Endothelial cell of umbilical vein (primary cell): Measurements from ENCODE around the gene CCNA1. TPM values are rescaled to one million over a fixed set of nuclear protein-coding genes. Genes with fewer than 3 reads are reported as not detected.

Experiments used
- BruUV-seq: library from RNA; stranded (reverse); fragments of 400-500 nt; replicated peaks from 2 replicates; lab custom pipeline; 2021; lab: Mats Ljungman, UMichigan
- CTCF ChIA-PET: fragments of 300-600, 350-600 bp; sonication (Branson Sonifier 250); formaldehyde crosslinking; loops from one replicate; lab custom pipeline; 2021; ENCODE audit warnings: antibody characterized with exemption, inconsistent platforms; lab: Charles Lee
- POLR2A ChIA-PET: fragments of 300-600, 350-600 bp; sonication (Branson Sonifier 250); formaldehyde crosslinking; loops from one replicate; lab custom pipeline; 2021; ENCODE audit warnings: antibody characterized with exemption, inconsistent platforms; lab: Charles Lee
- DNase-seq: peaks from one replicate; pipeline ENCODE4 v3.0.0-alpha.2; 2011; ENCODE audit warnings: low read depth, low spot score
- FAIRE-seq: peaks from 2 replicates; lab custom pipeline; 2011; peaks lifted over from hg19 to GRCh38; lab: Jason Lieb, UNC
- H2AFZ ChIP-seq: 2 replicates; pipeline ENCODE4 v1.6.0; 2012; ENCODE audit warnings: low read depth, low read length, control low read depth, inconsistent platforms
- H3K27ac ChIP-seq: 2 replicates; pipeline ENCODE4 v1.5.1; 2011; ENCODE audit warnings: low read depth, mild to moderate bottlenecking, control low read depth, low read length, moderate library complexity; ENCODE audit not compliant: insufficient read depth
- H3K27me3 ChIP-seq, 2 experiments: 2 replicates each; pipeline versions ENCODE4 v1.6.0 to v1.6.1; 2011; ENCODE audit warnings: low read length in 2 of 2, mixed read lengths in 1 of 2; ENCODE audit not compliant: control insufficient read depth in 2 of 2, insufficient read depth in 2 of 2
- H3K36me3 ChIP-seq, 2 experiments: 2 replicates in 1 of 2; 3 replicates in 1 of 2; pipeline ENCODE4 v1.5.1; 2011; ENCODE audit warnings: low read length in 2 of 2, mild to moderate bottlenecking in 1 of 2, moderate library complexity in 1 of 2; ENCODE audit not compliant: control insufficient read depth in 2 of 2, insufficient read depth in 2 of 2; ENCODE audit errors: extremely low read depth in 1 of 2
- H3K4me1 ChIP-seq: 3 replicates; pipeline ENCODE4 v1.5.1; 2011; ENCODE audit warnings: mild to moderate bottlenecking, low read length; ENCODE audit not compliant: control insufficient read depth, insufficient read depth; ENCODE audit errors: extremely low read depth
- H3K4me2 ChIP-seq: 2 replicates; pipeline ENCODE4 v1.6.1; 2011; ENCODE audit warnings: low read length, control low read depth, mixed read lengths; ENCODE audit not compliant: insufficient read depth
- H3K4me3 ChIP-seq, 3 experiments: fragments of 200-600 bp in 1 of 3; sonication (generic), shearing (Covaris generic) in 1 of 3; replicated peaks in 1 of 3; 2 replicates each; pipeline ENCODE4 v1.5.1; 2011 to 2016; ENCODE audit warnings: control low read depth in 3 of 3, low read length in 3 of 3, mild to moderate bottlenecking in 2 of 3, inconsistent platforms in 1 of 3, low read depth in 1 of 3, moderate library complexity in 1 of 3; ENCODE audit not compliant: insufficient read depth in 1 of 3
- H3K79me2 ChIP-seq: 2 replicates; pipeline ENCODE4 v1.6.0; 2012; ENCODE audit warnings: low read length, inconsistent platforms; ENCODE audit not compliant: control insufficient read depth, insufficient read depth
- H3K9ac ChIP-seq: replicated peaks from 2 replicates; pipeline ENCODE3; 2011; ENCODE audit warnings: low read length, control low read depth; ENCODE audit not compliant: insufficient read depth; ENCODE audit errors: extremely low read depth
- H3K9me1 ChIP-seq: replicated peaks from 3 replicates; pipeline ENCODE4 v1.6.0; 2011; ENCODE audit warnings: mild to moderate bottlenecking, low read length; ENCODE audit not compliant: control insufficient read depth, insufficient read depth; ENCODE audit errors: extremely low read depth
- H3K9me3 ChIP-seq: replicated peaks from 2 replicates; pipeline ENCODE4 v1.5.1; 2012; ENCODE audit warnings: low read length, inconsistent platforms; ENCODE audit not compliant: control insufficient read depth, insufficient read depth
- H4K20me1 ChIP-seq: replicated peaks from 2 replicates; pipeline ENCODE3; 2011; ENCODE audit warnings: mild to moderate bottlenecking, low read length; ENCODE audit not compliant: control insufficient read depth, insufficient read depth; ENCODE audit errors: extremely low read depth
- EZH2 ChIP-seq: IDR thresholded peaks from 2 replicates; pipeline ENCODE4 v1.6.1; 2012; ENCODE audit warnings: borderline replicate concordance, low read depth, mild to moderate bottlenecking, moderate library complexity, low read length, inconsistent platforms; ENCODE audit not compliant: severe bottlenecking
- FOS ChIP-seq: IDR thresholded peaks from 2 replicates; pipeline ENCODE4 v1.6.1; 2011; ENCODE audit warnings: mild to moderate bottlenecking, low read length, moderate library complexity, borderline replicate concordance; ENCODE audit not compliant: insufficient read depth
- GATA2 ChIP-seq: IDR thresholded peaks from 2 replicates; pipeline ENCODE4 v1.7.0; 2011; ENCODE audit warnings: low read depth, mild to moderate bottlenecking, moderate library complexity, mixed read lengths, low read length; ENCODE audit not compliant: insufficient read length, insufficient read depth
- JUN ChIP-seq: IDR thresholded peaks from 2 replicates; pipeline ENCODE4 v1.6.1; 2011; ENCODE audit warnings: borderline replicate concordance, low read depth; ENCODE audit not compliant: insufficient read length, insufficient read depth
- MAX ChIP-seq: IDR thresholded peaks from 2 replicates; pipeline ENCODE4 v1.6.1; 2011; ENCODE audit not compliant: insufficient read depth, insufficient read length
- MYC ChIP-seq: IDR thresholded peaks from one replicate; pipeline ENCODE4 v1.6.1; 2011; ENCODE audit warnings: mild to moderate bottlenecking, low read depth, low read length
- POLR2A ChIP-seq: IDR thresholded peaks from 2 replicates; pipeline ENCODE4 v1.6.1; 2012; ENCODE audit warnings: low read depth, mild to moderate bottlenecking, control low read depth, low read length
- POLR2AphosphoS5 ChIP-seq: IDR thresholded peaks from 2 replicates; pipeline ENCODE4 v1.6.1; 2012; ENCODE audit warnings: low read depth, mild to moderate bottlenecking, control low read depth, low read length, moderate library complexity; ENCODE audit not compliant: insufficient read depth
- dilution Hi-C: fragments of 300-500 bp; cut with MboI; formaldehyde crosslinking; loops from one replicate; pipeline ENCODE4 v1.15.0; 2019; ENCODE audit warnings: low sequenced_read_pairs; ENCODE audit not compliant: extremely low pct_ligation_motif_present
- intact Hi-C: fragments of 100-400 bp; cut with micrococcal nuclease; formaldehyde crosslinking; loops from one replicate; pipeline ENCODE4 v1.10.0; 2022
- polyA plus RNA-seq, 4 experiments: library from polyadenylated mRNA; depleted of rRNA in 3 of 4; stranded (reverse) in 3 of 4; unstranded in 1 of 4; fragments of >200 nt; gene quantifications; 2 replicates each; pipeline versions ENCODE4 v1.2.1 to v1.2.3, GENCODE V29; 2011 to 2012; ENCODE audit warnings: missing spikeins in 1 of 4
- total RNA-seq: library from RNA; stranded (reverse); gene quantifications from 2 replicates; pipeline ENCODE4 v1.2.3, GENCODE V29; 2021
- TF ChIP-seq, protein P1 (sequence below), 2 donors: IDR thresholded peaks; 1 replicate in 1 of 2; 2 replicates in 1 of 2; pipeline ENCODE4 v1.5.1; 2011; ENCODE audit warnings: low read length in 2 of 2, mild to moderate bottlenecking in 2 of 2, moderate library complexity in 2 of 2, control low read depth in 1 of 2, inconsistent platforms in 1 of 2, low read depth in 1 of 2; ENCODE audit not compliant: insufficient read depth in 1 of 2; ENCODE audit errors: extremely low read depth in 1 of 2

CCNA1 gene
- total and polyA plus RNA-seq, 2 donors (not counting 3 experiments of a cell fraction or from before 2014, with no cell fraction given) = 0.46 to 2.8 TPM

DNA sequence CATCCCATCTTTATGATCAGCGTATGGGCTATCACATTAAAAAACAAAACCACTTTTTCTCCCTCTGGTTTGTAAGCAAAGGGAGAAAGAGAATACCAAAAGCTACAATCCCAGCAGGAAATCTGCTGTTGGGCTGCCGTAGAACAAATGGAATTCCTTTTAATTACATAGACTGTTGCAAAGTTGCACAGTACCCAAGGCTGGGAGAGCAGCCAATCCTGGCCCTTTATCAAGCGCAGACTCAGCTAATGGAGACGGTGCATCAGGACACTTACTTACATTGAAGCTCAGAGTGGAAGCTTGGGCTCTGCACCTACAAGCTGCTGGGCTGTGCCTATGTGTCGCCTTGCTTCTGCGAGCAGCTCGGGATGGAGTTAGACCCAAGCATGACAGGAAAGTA is 15.2 kb downstream of the CCNA1 start:
- H3K79me2 ChIP-seq = no peaks in the 10 kb centered on the region
- no peaks in the 10 kb centered on the region for H4K20me1 ChIP-seq
- H3K4me1 ChIP-seq = peaks cover 15% of the 10 kb centered on the region
- ChIA-PET CTCF (interaction anchor here (1.6 to 1.8 kb wide), 3 partner anchors 10 to 288 kb away, joined by 4 to 7 read pairs (median 4); no protein-coding TSS in a partner anchor), POLR2A (no interaction called here)
- no peak overlapping the region for H3K4me2 ChIP-seq
- no peaks in the 10 kb centered on the region for H3K36me3 ChIP-seq
- no peak overlapping the region for H3K27ac ChIP-seq
- H2AFZ ChIP-seq = no peak overlapping the region
- BruUV-seq = no TSS peak
- no peak for FAIRE-seq
- dilution Hi-C loops = no loop called here
- intact Hi-C loops = no loop called here
- H3K9ac ChIP-seq = no peak overlapping the region
- no peaks in the 10 kb centered on the region for H3K27me3 ChIP-seq
- no peak overlapping the region for H3K4me3 ChIP-seq
- no peak for TF ChIP-seq GATA2
- no peak for TF ChIP-seq POLR2AphosphoS5
- no peak for TF ChIP-seq FOS
- TF ChIP-seq JUN = no peak
- no peak for TF ChIP-seq MYC
- TF ChIP-seq EZH2 = no peak
- TF ChIP-seq, protein P1, sequence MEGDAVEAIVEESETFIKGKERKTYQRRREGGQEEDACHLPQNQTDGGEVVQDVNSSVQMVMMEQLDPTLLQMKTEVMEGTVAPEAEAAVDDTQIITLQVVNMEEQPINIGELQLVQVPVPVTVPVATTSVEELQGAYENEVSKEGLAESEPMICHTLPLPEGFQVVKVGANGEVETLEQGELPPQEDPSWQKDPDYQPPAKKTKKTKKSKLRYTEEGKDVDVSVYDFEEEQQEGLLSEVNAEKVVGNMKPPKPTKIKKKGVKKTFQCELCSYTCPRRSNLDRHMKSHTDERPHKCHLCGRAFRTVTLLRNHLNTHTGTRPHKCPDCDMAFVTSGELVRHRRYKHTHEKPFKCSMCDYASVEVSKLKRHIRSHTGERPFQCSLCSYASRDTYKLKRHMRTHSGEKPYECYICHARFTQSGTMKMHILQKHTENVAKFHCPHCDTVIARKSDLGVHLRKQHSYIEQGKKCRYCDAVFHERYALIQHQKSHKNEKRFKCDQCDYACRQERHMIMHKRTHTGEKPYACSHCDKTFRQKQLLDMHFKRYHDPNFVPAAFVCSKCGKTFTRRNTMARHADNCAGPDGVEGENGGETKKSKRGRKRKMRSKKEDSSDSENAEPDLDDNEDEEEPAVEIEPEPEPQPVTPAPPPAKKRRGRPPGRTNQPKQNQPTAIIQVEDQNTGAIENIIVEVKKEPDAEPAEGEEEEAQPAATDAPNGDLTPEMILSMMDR (IDR thresholded peaks at IDR 0.05; ENCODE audit: extremely low read depth in 1 of 2, insufficient read depth in 1 of 2, low read depth in 1 of 2, low read length in 2 of 2) = no peak
- no peak for TF ChIP-seq MAX
- TF ChIP-seq POLR2A = no peak
- H3K9me3 ChIP-seq = no peaks in the 10 kb centered on the region
- DNase-seq = no peak
- H3K9me1 ChIP-seq = no peaks in the 10 kb centered on the region
